ENCODE measurements around the gene WFDC10B.

Gene WFDC10B
- long read RNA-seq: 0 reads

DNA sequence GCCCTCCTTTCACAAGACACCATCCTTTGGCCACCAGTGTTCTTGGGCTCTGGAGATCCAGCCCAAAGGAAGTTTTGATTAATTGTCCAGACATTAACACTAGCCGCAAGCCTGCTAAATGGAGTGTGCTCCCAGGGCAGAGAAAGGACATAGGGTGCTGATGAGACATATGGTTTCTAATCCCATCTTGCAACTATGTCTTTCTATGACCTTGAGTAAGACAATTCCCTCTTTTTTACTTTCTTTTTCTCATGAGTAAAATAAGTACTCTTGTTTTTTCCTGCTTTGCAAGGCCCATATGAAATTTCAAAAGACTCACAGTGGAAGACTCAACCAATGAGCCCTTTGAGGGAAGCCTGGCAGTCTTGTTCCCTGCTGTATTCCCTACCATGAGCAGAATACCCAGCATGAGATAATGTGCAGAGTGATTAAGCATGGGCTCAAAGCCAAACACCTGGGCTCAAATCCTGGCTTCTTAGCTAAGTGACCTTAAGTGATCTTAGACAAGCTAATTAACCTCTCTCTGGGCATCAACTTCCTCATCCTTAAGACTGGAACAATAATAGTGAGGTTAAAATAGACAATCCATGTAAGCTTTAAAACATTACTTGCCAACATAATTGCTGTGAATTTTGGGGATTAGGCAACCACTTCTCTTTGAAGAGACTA is at the start of gene WFDC10B:
TSS of gene WFDC10B (minus strand) at position 51 of the 669 bp plus-strand sequence. CDS start 19,027 bp downstream, outside the sequence.
- no peak for TF ChIP-seq CTCF (IDR thresholded peaks at IDR 0.05; ENCODE audit: insufficient read depth, low read length)
- no peak for TF ChIP-seq GABPA (IDR thresholded peaks at IDR 0.05; ENCODE audit: low read depth)
- no peak for TF ChIP-seq SPI1 (IDR thresholded peaks at IDR 0.05; ENCODE audit: borderline replicate concordance, low read depth)
- Histone ChIP-seq H3K4me3 (replicated peaks; ENCODE audit: insufficient read depth, low read length) (no peak within 1 kb of the TSS), H3K27me3 (ENCODE audit: insufficient read depth, poor library complexity, severe bottlenecking) (peaks cover 5% of the 10 kb centered on the region), H3K27ac (replicated peaks) (no peak within 1 kb of the TSS)
- no peak for DNase-seq (ENCODE audit: low read depth in 1 of 2, low spot score in 1 of 2)

GRCh38 chr20:45752746-45753145 is 47.9 kb upstream of the WFDC10B start:
- Histone ChIP-seq H3K4me3 (replicated peaks; ENCODE audit: insufficient read depth, low read length) (no peak overlapping the region), H3K27me3 (ENCODE audit: insufficient read depth, poor library complexity, severe bottlenecking) (peaks cover 7% of the 10 kb centered on the region), H3K27ac (replicated peaks) (no peak overlapping the region)
- no peak for DNase-seq (ENCODE audit: low read depth in 1 of 2, low spot score in 1 of 2)
- TF ChIP-seq, protein P1, sequence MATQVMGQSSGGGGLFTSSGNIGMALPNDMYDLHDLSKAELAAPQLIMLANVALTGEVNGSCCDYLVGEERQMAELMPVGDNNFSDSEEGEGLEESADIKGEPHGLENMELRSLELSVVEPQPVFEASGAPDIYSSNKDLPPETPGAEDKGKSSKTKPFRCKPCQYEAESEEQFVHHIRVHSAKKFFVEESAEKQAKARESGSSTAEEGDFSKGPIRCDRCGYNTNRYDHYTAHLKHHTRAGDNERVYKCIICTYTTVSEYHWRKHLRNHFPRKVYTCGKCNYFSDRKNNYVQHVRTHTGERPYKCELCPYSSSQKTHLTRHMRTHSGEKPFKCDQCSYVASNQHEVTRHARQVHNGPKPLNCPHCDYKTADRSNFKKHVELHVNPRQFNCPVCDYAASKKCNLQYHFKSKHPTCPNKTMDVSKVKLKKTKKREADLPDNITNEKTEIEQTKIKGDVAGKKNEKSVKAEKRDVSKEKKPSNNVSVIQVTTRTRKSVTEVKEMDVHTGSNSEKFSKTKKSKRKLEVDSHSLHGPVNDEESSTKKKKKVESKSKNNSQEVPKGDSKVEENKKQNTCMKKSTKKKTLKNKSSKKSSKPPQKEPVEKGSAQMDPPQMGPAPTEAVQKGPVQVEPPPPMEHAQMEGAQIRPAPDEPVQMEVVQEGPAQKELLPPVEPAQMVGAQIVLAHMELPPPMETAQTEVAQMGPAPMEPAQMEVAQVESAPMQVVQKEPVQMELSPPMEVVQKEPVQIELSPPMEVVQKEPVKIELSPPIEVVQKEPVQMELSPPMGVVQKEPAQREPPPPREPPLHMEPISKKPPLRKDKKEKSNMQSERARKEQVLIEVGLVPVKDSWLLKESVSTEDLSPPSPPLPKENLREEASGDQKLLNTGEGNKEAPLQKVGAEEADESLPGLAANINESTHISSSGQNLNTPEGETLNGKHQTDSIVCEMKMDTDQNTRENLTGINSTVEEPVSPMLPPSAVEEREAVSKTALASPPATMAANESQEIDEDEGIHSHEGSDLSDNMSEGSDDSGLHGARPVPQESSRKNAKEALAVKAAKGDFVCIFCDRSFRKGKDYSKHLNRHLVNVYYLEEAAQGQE (IDR thresholded peaks at IDR 0.05; ENCODE audit: insufficient replicate concordance, low read depth): no peak
- TF ChIP-seq GABPA (IDR thresholded peaks at IDR 0.05; ENCODE audit: low read depth) (no peak), POLR2AphosphoS5 (IDR thresholded peaks at IDR 0.05; ENCODE audit: low read depth) (no peak), SPI1 (IDR thresholded peaks at IDR 0.05; ENCODE audit: borderline replicate concordance, low read depth) (no peak), CTCF (IDR thresholded peaks at IDR 0.05; ENCODE audit: insufficient read depth, low read length) (no peak)

- TF ChIP-seq, protein P1 (IDR thresholded peaks at IDR 0.05; ENCODE audit: insufficient replicate concordance, low read depth): no peak
- TF ChIP-seq CTCF (IDR thresholded peaks at IDR 0.05; ENCODE audit: insufficient read depth, low read length) (no peak), GABPA (IDR thresholded peaks at IDR 0.05; ENCODE audit: low read depth) (no peak), POLR2AphosphoS5 (IDR thresholded peaks at IDR 0.05; ENCODE audit: low read depth) (no peak), SPI1 (IDR thresholded peaks at IDR 0.05; ENCODE audit: borderline replicate concordance, low read depth) (no peak)
- no peak for DNase-seq (ENCODE audit: low read depth in 1 of 2, low spot score in 1 of 2)
- Histone ChIP-seq H3K27ac (replicated peaks) (no peak overlapping the region), H3K27me3 (ENCODE audit: insufficient read depth, poor library complexity, severe bottlenecking) (peaks cover 9% of the 10 kb centered on the region), H3K4me3 (replicated peaks; ENCODE audit: insufficient read depth, low read length) (no peak overlapping the region)
Measured at GRCh38 chr20:45751721-45752120, 46.9 kb upstream of the WFDC10B start.

- no peak for DNase-seq (ENCODE audit: low read depth in 1 of 2, low spot score in 1 of 2)
- TF ChIP-seq POLR2AphosphoS5 (IDR thresholded peaks at IDR 0.05; ENCODE audit: low read depth): no peak
- TF ChIP-seq GABPA (IDR thresholded peaks at IDR 0.05; ENCODE audit: low read depth): no peak
- TF ChIP-seq SPI1 (IDR thresholded peaks at IDR 0.05; ENCODE audit: borderline replicate concordance, low read depth): no peak
- no peak for TF ChIP-seq CTCF (IDR thresholded peaks at IDR 0.05; ENCODE audit: insufficient read depth, low read length)
- TF ChIP-seq, protein P1 (IDR thresholded peaks at IDR 0.05; ENCODE audit: insufficient replicate concordance, low read depth): no peak
Measured at GRCh38 chr20:45745015-45745414, 40.2 kb upstream of the WFDC10B start.

More at GRCh38 chr20:45745015-45745414, 40.2 kb upstream of the WFDC10B start:
- H3K4me3 ChIP-seq (replicated peaks; ENCODE audit: insufficient read depth, low read length): no peak overlapping the region
- no peak overlapping the region for H3K27ac ChIP-seq (replicated peaks)
- peaks cover 6% of the 10 kb centered on the region for H3K27me3 ChIP-seq (ENCODE audit: insufficient read depth, poor library complexity, severe bottlenecking)

All from HL-60 (cell line).